Keratinocyte (primary cell): ENCODE results near the gene FBN2.

ENCODE experiments used
- EZH2 ChIP-seq: IDR thresholded peaks from one replicate; pipeline ENCODE4 v1.6.1; 2012; ENCODE audit warnings: inconsistent platforms, mild to moderate bottlenecking, low read length, moderate library complexity
- TF ChIP-seq, protein P1 (sequence below), 3 experiments: IDR thresholded peaks in 1 of 3; conservative IDR thresholded peaks in 1 of 3; optimal IDR thresholded peaks in 1 of 3; 2 replicates in 2 of 3; 3 replicates in 1 of 3; pipeline versions ENCODE3 to v1.5.1; 2011; ENCODE audit warnings: low read length in 3 of 3, mild to moderate bottlenecking in 3 of 3, moderate library complexity in 2 of 3, control low read depth in 1 of 3, inconsistent platforms in 1 of 3; ENCODE audit not compliant: insufficient read depth in 2 of 3; ENCODE audit errors: extremely low read depth in 1 of 3

- no peak for TF ChIP-seq EZH2
- TF ChIP-seq, protein P1, sequence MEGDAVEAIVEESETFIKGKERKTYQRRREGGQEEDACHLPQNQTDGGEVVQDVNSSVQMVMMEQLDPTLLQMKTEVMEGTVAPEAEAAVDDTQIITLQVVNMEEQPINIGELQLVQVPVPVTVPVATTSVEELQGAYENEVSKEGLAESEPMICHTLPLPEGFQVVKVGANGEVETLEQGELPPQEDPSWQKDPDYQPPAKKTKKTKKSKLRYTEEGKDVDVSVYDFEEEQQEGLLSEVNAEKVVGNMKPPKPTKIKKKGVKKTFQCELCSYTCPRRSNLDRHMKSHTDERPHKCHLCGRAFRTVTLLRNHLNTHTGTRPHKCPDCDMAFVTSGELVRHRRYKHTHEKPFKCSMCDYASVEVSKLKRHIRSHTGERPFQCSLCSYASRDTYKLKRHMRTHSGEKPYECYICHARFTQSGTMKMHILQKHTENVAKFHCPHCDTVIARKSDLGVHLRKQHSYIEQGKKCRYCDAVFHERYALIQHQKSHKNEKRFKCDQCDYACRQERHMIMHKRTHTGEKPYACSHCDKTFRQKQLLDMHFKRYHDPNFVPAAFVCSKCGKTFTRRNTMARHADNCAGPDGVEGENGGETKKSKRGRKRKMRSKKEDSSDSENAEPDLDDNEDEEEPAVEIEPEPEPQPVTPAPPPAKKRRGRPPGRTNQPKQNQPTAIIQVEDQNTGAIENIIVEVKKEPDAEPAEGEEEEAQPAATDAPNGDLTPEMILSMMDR (optimal IDR thresholded peaks at IDR 0.05 in 1 of 3, IDR thresholded peaks at IDR 0.05 in 1 of 3, conservative IDR thresholded peaks at IDR 0.05 in 1 of 3; ENCODE audit: extremely low read depth in 1 of 3, insufficient read depth in 2 of 3, low read length in 3 of 3) = no peak
Measured at GRCh38 chr5:128331261-128331660, 206.8 kb downstream of the FBN2 start.
